GM12878 (cell line): Measurements from ENCODE around the gene PSAP. TPM values are rescaled to one million over a fixed set of nuclear protein-coding genes. Genes with fewer than 3 reads are reported as not detected.
A peak's percentile ranks its signal among the peaks of the same experiment; 100 is the strongest.
"Not testable (repeated sequence)": the region's sequence is repeated elsewhere in the genome, so short reads cannot be mapped to it uniquely, and the experiment has no call there.

Source experiments
- ATAC-seq: fragments of 200-7000 bp; cut with Tn5 transposase; 3 replicates; pipeline ENCODE4 v1.9.1; 2020; ENCODE audit warnings: mild to moderate bottlenecking, moderate library complexity
- BruUV-seq: library from RNA; stranded (reverse); fragments of 400-500 nt; replicated peaks from 2 replicates; lab custom pipeline; 2021; lab: Mats Ljungman, UMichigan
- CTCF ChIA-PET: fragments of 300-600 bp; sonication (Branson Sonifier 250); formaldehyde crosslinking; extraction: SDS; loops from one replicate; lab custom pipeline; 2021; ENCODE audit warnings: inconsistent platforms; lab: Yijun Ruan, JAX
- POLR2A ChIA-PET: fragments of 350-600 bp; formaldehyde crosslinking; extraction: SDS; loops from one replicate; lab custom pipeline; 2021; ENCODE audit warnings: inconsistent platforms; lab: Charles Lee
- RAD21 ChIA-PET: fragments of 300-600 bp; sonication (Branson Sonifier 250); formaldehyde crosslinking; loops from one replicate; lab custom pipeline; 2023; ENCODE audit warnings: antibody characterized with exemption; ENCODE audit not compliant: unreplicated experiment; lab: Charles Lee
- SMC1A ChIA-PET: fragments of 300-600 bp; sonication (Branson Sonifier 250); formaldehyde crosslinking; loops from one replicate; lab custom pipeline; 2023; ENCODE audit not compliant: unreplicated experiment, uncharacterized antibody; lab: Charles Lee
- DNase-seq: peaks from one replicate; pipeline ENCODE4 v3.0.0-alpha.2; 2011; ENCODE audit warnings: low read depth, low spot score
- FAIRE-seq: peaks from 3 replicates; lab custom pipeline; 2011; peaks lifted over from hg19 to GRCh38; lab: Jason Lieb, UNC
- H2AFZ ChIP-seq: 2 replicates; pipeline ENCODE4 v1.6.0; 2011; ENCODE audit warnings: low read depth, low read length, control low read depth; ENCODE audit not compliant: control insufficient read depth
- H3K27ac ChIP-seq: 2 replicates; pipeline ENCODE4 v1.5.1; 2011; ENCODE audit warnings: control low read depth; ENCODE audit not compliant: control insufficient read depth, insufficient read depth
- H3K27me3 ChIP-seq, 2 experiments: replicated peaks in 1 of 2; 2 replicates each; pipeline versions ENCODE4 v1.6.0 to v1.6.1; 2011; ENCODE audit warnings: low read length in 1 of 2; ENCODE audit not compliant: control insufficient read depth in 2 of 2, insufficient read depth in 2 of 2
- H3K36me3 ChIP-seq, 2 experiments: 2 replicates each; pipeline ENCODE4 v1.5.1; 2011; ENCODE audit warnings: low read length in 1 of 2; ENCODE audit not compliant: control insufficient read depth in 2 of 2, insufficient read depth in 2 of 2
- H3K4me1 ChIP-seq: 2 replicates; pipeline ENCODE4 v1.6.1; 2011; ENCODE audit warnings: mild to moderate bottlenecking, low read length, moderate library complexity, mixed read lengths; ENCODE audit not compliant: control insufficient read depth, insufficient read depth
- H3K4me2 ChIP-seq: 2 replicates; pipeline ENCODE4 v1.6.0; 2011; ENCODE audit warnings: control low read depth; ENCODE audit not compliant: control insufficient read depth, insufficient read depth
- H3K4me3 ChIP-seq: fragments of 200-600 bp; sonication (generic); 2 replicates; pipeline ENCODE4 v1.5.1; 2016
- H3K79me2 ChIP-seq: 2 replicates; pipeline ENCODE4 v1.6.0; 2011; ENCODE audit warnings: low read length; ENCODE audit not compliant: control insufficient read depth, insufficient read depth
- H3K9ac ChIP-seq: 2 replicates; pipeline ENCODE4 v1.8.0; 2011; ENCODE audit warnings: low read length, control low read depth, mixed read lengths; ENCODE audit not compliant: control insufficient read depth, insufficient read depth
- H3K9me3 ChIP-seq: replicated peaks from 3 replicates; pipeline ENCODE4 v1.5.1; 2011; ENCODE audit warnings: mild to moderate bottlenecking, low read length; ENCODE audit not compliant: control insufficient read depth, insufficient read depth
- H4K20me1 ChIP-seq: 2 replicates; pipeline ENCODE4 v1.6.0; 2011; ENCODE audit not compliant: control insufficient read depth, insufficient read depth
- FOXM1 ChIP-seq: IDR thresholded peaks from 2 replicates; pipeline ENCODE4 v1.6.1; 2012; ENCODE audit warnings: low read depth, mild to moderate bottlenecking, inconsistent platforms, low read length, moderate library complexity
- MYC ChIP-seq: IDR thresholded peaks from 2 replicates; pipeline ENCODE4 v1.6.1; 2011; ENCODE audit warnings: mild to moderate bottlenecking, low read length, moderate library complexity, inconsistent platforms; ENCODE audit not compliant: insufficient read depth, insufficient replicate concordance, insufficient read length, severe bottlenecking
- PAX5 ChIP-seq: IDR thresholded peaks from 2 replicates; pipeline ENCODE4 v1.6.1; 2011; ENCODE audit warnings: low read depth, low read length, borderline replicate concordance
- ZNF274 ChIP-seq: IDR thresholded peaks from one replicate; pipeline ENCODE4 v1.8.0; 2011; ENCODE audit not compliant: insufficient read length, insufficient read depth
- ZNF687 ChIP-seq: fragments of 450-650 bp; IDR thresholded peaks from 2 replicates; pipeline ENCODE4 v1.6.1; 2017; ENCODE audit warnings: mild to moderate bottlenecking, moderate library complexity
- WGBS: methylation state at CpG from one replicate; pipeline ENCODE4 v1.1.6; 2016; ENCODE audit warnings: low lambda C conversion rate; ENCODE audit not compliant: insufficient replicate concordance, insufficient coverage; ENCODE audit errors: missing lambda C conversion rate; 5-methylcytosine and 5-hydroxymethylcytosine counted together
- in situ Hi-C: fragments of 300-500 bp; cut with MboI; formaldehyde crosslinking; loops from 9 replicates; pipeline ENCODE4 v1.14.3; 2018; ENCODE audit warnings: mixed read lengths
- intact Hi-C: fragments of 100-400 bp; cut with micrococcal nuclease; formaldehyde crosslinking; loops from one replicate; pipeline ENCODE4 v1.14.2; 2022; ENCODE audit not compliant: unreplicated experiment
- polyA plus RNA-seq, 11 experiments: library from polyadenylated mRNA; depleted of rRNA in 4 of 11; unstranded in 6 of 11; stranded (reverse) in 5 of 11; fragments of >200 nt; fragmentation: Nextera tagmentation in 4 of 11; fragmentation: Illumina TruSeq in 1 of 11; extraction: Ambion mirVana in 4 of 11; extraction: Trizol in 1 of 11; gene quantifications; 1 replicate in 1 of 11; 2 replicates in 10 of 11; pipeline versions ENCODE4 v1.2.1 to v1.2.3, GENCODE V29; 2011 to 2016; ENCODE audit warnings: inconsistent platforms in 2 of 11, missing spikeins in 2 of 11, low read depth in 1 of 11
- total RNA-seq, 4 experiments: library from RNA; depleted of rRNA in 3 of 4; stranded (reverse); fragments of >200 nt in 3 of 4; fragmentation: Illumina TruSeq in 1 of 4; extraction: Trizol in 1 of 4; gene quantifications; 2 replicates each; pipeline versions ENCODE4 v1.2.1 to v1.2.3, GENCODE V29; 2013 to 2021
- TF ChIP-seq, protein P1 (sequence below): fragments of 450-650 bp; IDR thresholded peaks from 2 replicates; pipeline ENCODE4 v1.6.1; 2017; ENCODE audit warnings: antibody characterized with exemption, mild to moderate bottlenecking, moderate library complexity

PSAP gene
- total and polyA plus RNA-seq, 10 of the 15 experiments (the other 5 are each of a cell fraction or from before 2014, with no cell fraction given): 178 to 336 (median 286) TPM

GRCh38 chr10:71874680-71875354 is 23.8 kb upstream of the PSAP start:
- BruUV-seq, POLR2A ChIA-PET, H3K4me3 ChIP-seq, DNase-seq, intact Hi-C loops, in situ Hi-C loops, H3K36me3 ChIP-seq, H2AFZ ChIP-seq, H3K79me2 ChIP-seq, H3K9ac ChIP-seq, FAIRE-seq, H3K27me3 ChIP-seq, H3K9me3 ChIP-seq, H4K20me1 ChIP-seq: not testable (repeated sequence)
- ChIA-PET CTCF (interaction anchor here (1.4 kb wide), 1 partner anchor 40 kb away, joined by 3 read pairs; no protein-coding TSS in a partner anchor), RAD21 (interaction anchor here (1.5 to 1.8 kb wide), 2 partner anchors 14 to 21 kb away, joined by 5 read pairs; no protein-coding TSS in a partner anchor), SMC1A (interaction anchor here (1.3 kb wide), 1 partner anchor 15 kb away, joined by 3 read pairs; no protein-coding TSS in a partner anchor)
- Histone ChIP-seq H3K4me1 (peaks cover 30% of the 10 kb centered on the region), H3K4me2 (0 out of 2 replicates have a peak overlapping the region, but pooled peaks have one; percentile 31), H3K27ac (peak overlapping the region; percentile 70; the same call in 1 of the 2 replicates)
- WGBS: 78% methylated on average over 13 of the region's 13 CpGs
- peak; percentile 14 for ATAC-seq

GRCh38 chr10:71873582-71874211 is 22.6 kb upstream of the PSAP start:
- no peak overlapping the region for H3K4me3 ChIP-seq
- no peak overlapping the region for H2AFZ ChIP-seq
- peak overlapping the region; percentile 12; the same call in 1 of the 2 replicates for H3K9ac ChIP-seq
- CTCF ChIA-PET: interaction anchor here (0.9 to 1.4 kb wide), 3 partner anchors 13 to 39 kb away, joined by 3 read pairs; no protein-coding TSS in a partner anchor
- BruUV-seq: no TSS peak
- SMC1A ChIA-PET: interaction anchor here (0.9 to 1.3 kb wide), 3 partner anchors 9 to 38 kb away, joined by 3 to 5 read pairs (median 5); no protein-coding TSS in a partner anchor
- H3K4me2 ChIP-seq: peak overlapping the region; percentile 78
- no peaks in the 10 kb centered on the region for H3K27me3 ChIP-seq
- H4K20me1 ChIP-seq: no peaks in the 10 kb centered on the region
- H3K4me1 ChIP-seq: peaks cover 30% of the 10 kb centered on the region
- in situ Hi-C loops: no loop called here
- H3K36me3 ChIP-seq: no peaks in the 10 kb centered on the region
- WGBS: under 1% methylated on average over 7 of the region's 7 CpGs
- peak; percentile 98 for ATAC-seq
- peak; percentile 89 for DNase-seq
- peak; percentile 92 for FAIRE-seq
- H3K27ac ChIP-seq: peak overlapping the region; percentile 70
- H3K79me2 ChIP-seq: no peaks in the 10 kb centered on the region
- H3K9me3 ChIP-seq: no peaks in the 10 kb centered on the region
- intact Hi-C loops: loop anchor here (1.0 kb wide), 2 partner anchors 16 to 37 kb away; no protein-coding TSS in a partner anchor
- POLR2A ChIA-PET: no interaction called here
- RAD21 ChIA-PET: interaction anchor here (1.0 to 1.8 kb wide), 4 partner anchors 13 to 37 kb away, joined by 3 to 5 read pairs (median 4); no protein-coding TSS in a partner anchor
- no peak for TF ChIP-seq ZNF274
- TF ChIP-seq PAX5: peak; percentile 88
- TF ChIP-seq, protein P1, sequence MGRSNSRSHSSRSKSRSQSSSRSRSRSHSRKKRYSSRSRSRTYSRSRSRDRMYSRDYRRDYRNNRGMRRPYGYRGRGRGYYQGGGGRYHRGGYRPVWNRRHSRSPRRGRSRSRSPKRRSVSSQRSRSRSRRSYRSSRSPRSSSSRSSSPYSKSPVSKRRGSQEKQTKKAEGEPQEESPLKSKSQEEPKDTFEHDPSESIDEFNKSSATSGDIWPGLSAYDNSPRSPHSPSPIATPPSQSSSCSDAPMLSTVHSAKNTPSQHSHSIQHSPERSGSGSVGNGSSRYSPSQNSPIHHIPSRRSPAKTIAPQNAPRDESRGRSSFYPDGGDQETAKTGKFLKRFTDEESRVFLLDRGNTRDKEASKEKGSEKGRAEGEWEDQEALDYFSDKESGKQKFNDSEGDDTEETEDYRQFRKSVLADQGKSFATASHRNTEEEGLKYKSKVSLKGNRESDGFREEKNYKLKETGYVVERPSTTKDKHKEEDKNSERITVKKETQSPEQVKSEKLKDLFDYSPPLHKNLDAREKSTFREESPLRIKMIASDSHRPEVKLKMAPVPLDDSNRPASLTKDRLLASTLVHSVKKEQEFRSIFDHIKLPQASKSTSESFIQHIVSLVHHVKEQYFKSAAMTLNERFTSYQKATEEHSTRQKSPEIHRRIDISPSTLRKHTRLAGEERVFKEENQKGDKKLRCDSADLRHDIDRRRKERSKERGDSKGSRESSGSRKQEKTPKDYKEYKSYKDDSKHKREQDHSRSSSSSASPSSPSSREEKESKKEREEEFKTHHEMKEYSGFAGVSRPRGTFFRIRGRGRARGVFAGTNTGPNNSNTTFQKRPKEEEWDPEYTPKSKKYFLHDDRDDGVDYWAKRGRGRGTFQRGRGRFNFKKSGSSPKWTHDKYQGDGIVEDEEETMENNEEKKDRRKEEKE: no peak
- TF ChIP-seq ZNF687: peak; percentile 58
- peak; percentile 79 for TF ChIP-seq FOXM1
- TF ChIP-seq MYC: no peak
